Panc1 (cell line): Measurements from ENCODE around the gene SUZ12. TPM values are rescaled to one million over a fixed set of nuclear protein-coding genes. Genes with fewer than 3 reads are reported as not detected.
"Not testable (repeated sequence)": the region's sequence is repeated elsewhere in the genome, so short reads cannot be mapped to it uniquely, and the experiment has no call there.

Source experiments
- ATAC-seq: fragments of 200-7000 bp; cut with Tn5 transposase; 2 replicates; pipeline ENCODE4 v1.9.1; 2020; ENCODE audit warnings: mild to moderate bottlenecking, moderate library complexity
- BruUV-seq: library from RNA; stranded (reverse); fragments of 400-500 nt; replicated peaks from 2 replicates; lab custom pipeline; 2021; lab: Mats Ljungman, UMichigan
- CTCF ChIA-PET: fragments of 300-600 bp; sonication (Branson Sonifier 250); formaldehyde crosslinking; loops from one replicate; lab custom pipeline; 2022; ENCODE audit warnings: antibody characterized with exemption; lab: Charles Lee
- POLR2A ChIA-PET: fragments of 300-600 bp; sonication (Branson Sonifier 250); formaldehyde crosslinking; loops from one replicate; lab custom pipeline; 2022; ENCODE audit warnings: antibody characterized with exemption; lab: Charles Lee
- DNase-seq: peaks from one replicate; pipeline ENCODE4 v3.0.0-alpha.2; 2010; ENCODE audit warnings: low read depth, low spot score
- H3K27ac ChIP-seq: 2 replicates; pipeline ENCODE4 v1.5.1; 2011; ENCODE audit warnings: mild to moderate bottlenecking, low read length, inconsistent platforms
- H3K27me3 ChIP-seq: fragments of 200-500 bp; sonication (Bioruptor generic); 2 replicates; pipeline ENCODE4 v1.6.0; 2014; ENCODE audit warnings: low read length, inconsistent platforms; ENCODE audit not compliant: control insufficient read depth, insufficient read depth
- H3K36me3 ChIP-seq: fragments of 200-500 bp; sonication (Bioruptor generic); 2 replicates; pipeline ENCODE4 v1.5.1; 2014; ENCODE audit warnings: inconsistent platforms, mild to moderate bottlenecking, low read length, moderate library complexity; ENCODE audit not compliant: control insufficient read depth, insufficient read depth
- H3K4me1 ChIP-seq: 2 replicates; pipeline ENCODE4 v1.5.1; 2011; ENCODE audit warnings: inconsistent platforms, mild to moderate bottlenecking, low read length, moderate library complexity; ENCODE audit not compliant: control insufficient read depth, insufficient read depth
- H3K4me3 ChIP-seq, 2 experiments: 2 replicates each; pipeline ENCODE4 v1.5.1; 2011 to 2012; ENCODE audit warnings: low read depth in 2 of 2, low read length in 2 of 2, mild to moderate bottlenecking in 2 of 2, inconsistent platforms in 1 of 2, moderate library complexity in 1 of 2
- H3K9me3 ChIP-seq: fragments of 200-500 bp; sonication (Bioruptor generic); 2 replicates; pipeline ENCODE4 v1.5.1; 2014; ENCODE audit warnings: low read depth, mild to moderate bottlenecking, inconsistent platforms, low read length, moderate library complexity; ENCODE audit not compliant: control insufficient read depth, insufficient read depth
- POLR2AphosphoS5 ChIP-seq: IDR thresholded peaks from 2 replicates; pipeline ENCODE4 v1.6.1; 2012; ENCODE audit warnings: mild to moderate bottlenecking, low read depth, low read length, moderate library complexity
- SIN3A ChIP-seq: IDR thresholded peaks from 2 replicates; pipeline ENCODE4 v1.6.1; 2012; ENCODE audit warnings: low read depth, mild to moderate bottlenecking, low read length, moderate library complexity, borderline replicate concordance; ENCODE audit not compliant: insufficient read depth
- TCF7L2 ChIP-seq: IDR thresholded peaks from 2 replicates; pipeline ENCODE4 v1.6.1; 2011; ENCODE audit warnings: mild to moderate bottlenecking, low read depth, low read length, inconsistent platforms
- in situ Hi-C: cut with HindIII; loops from 2 replicates; pipeline ENCODE4 v1.10.0; 2016; ENCODE audit warnings: low sequenced_read_pairs, low pct_unique_long_range_greater_than_20kb
- intact Hi-C: fragments of 100-400 bp; cut with micrococcal nuclease; formaldehyde crosslinking; loops from one replicate; pipeline ENCODE4 v1.10.0; 2022; ENCODE audit not compliant: unreplicated experiment
- total RNA-seq: library from RNA; stranded (reverse); gene quantifications from one replicate; pipeline ENCODE4 v1.2.1, GENCODE V29; 2021; ENCODE audit not compliant: unreplicated experiment
- TF ChIP-seq, protein P1 (sequence below), 2 experiments: IDR thresholded peaks; 2 replicates each; pipeline ENCODE4 v1.6.1; 2011 to 2012; ENCODE audit warnings: low read depth in 2 of 2, control low read depth in 1 of 2, low read length in 1 of 2, mild to moderate bottlenecking in 1 of 2, moderate library complexity in 1 of 2; ENCODE audit not compliant: insufficient read depth in 1 of 2
- TF ChIP-seq, protein P2 (sequence below): fragments of 450-650 bp; IDR thresholded peaks from 2 replicates; pipeline ENCODE4 v1.5.1; 2017; ENCODE audit warnings: mild to moderate bottlenecking

The SUZ12 gene
- total RNA-seq, 1 experiment from 2014 or later: 68.3 TPM

DNA sequence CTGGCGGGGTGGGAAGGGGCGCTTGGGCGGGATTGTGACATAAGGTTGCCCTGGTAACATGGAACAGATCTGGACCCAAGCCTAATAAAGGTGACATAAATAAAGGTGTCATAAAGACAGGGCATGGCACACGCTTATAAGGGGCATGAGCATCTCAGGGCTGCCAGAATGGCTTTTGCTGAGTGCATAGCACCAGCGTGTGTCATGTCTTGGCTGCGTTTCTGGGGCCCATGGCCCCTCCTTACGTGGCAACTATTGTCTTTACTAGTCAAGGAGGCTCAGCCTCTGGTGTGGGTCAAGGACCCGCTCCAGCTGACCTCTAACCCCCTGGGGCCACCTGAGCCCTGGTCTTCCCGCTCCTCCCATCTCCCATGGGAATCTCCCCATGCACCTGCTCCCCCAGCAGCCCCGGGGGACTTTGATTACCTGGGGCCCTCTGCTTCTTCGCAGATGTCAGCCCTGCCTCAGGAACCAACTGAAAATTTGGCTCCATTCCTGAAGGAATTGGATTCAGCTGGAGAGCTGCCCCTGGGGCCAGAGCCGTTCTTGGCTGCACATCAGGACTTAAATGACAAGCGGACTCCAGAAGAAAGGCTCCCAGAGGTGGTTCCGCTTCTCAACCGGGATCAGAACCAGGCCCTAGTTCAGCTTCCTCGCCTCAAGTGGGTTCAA, 84.3 kb downstream of the SUZ12 start:
- POLR2A ChIA-PET: no interaction called here
- ATAC-seq (no peak), DNase-seq (no peak)
- CTCF ChIA-PET: no interaction called here
- H3K4me1 ChIP-seq: no peaks in the 10 kb centered on the region
- intact Hi-C loops: no loop called here
- no peaks in the 10 kb centered on the region for H3K36me3 ChIP-seq
- H3K27ac ChIP-seq: no peak overlapping the region
- H3K4me3 ChIP-seq: no peak overlapping the region
- no TSS peak for BruUV-seq
- in situ Hi-C loops: no loop called here
- no peaks in the 10 kb centered on the region for H3K9me3 ChIP-seq
- TF ChIP-seq TCF7L2 (no peak), SIN3A (no peak), POLR2AphosphoS5 (no peak)
- H3K27me3 ChIP-seq: no peaks in the 10 kb centered on the region

DNA sequence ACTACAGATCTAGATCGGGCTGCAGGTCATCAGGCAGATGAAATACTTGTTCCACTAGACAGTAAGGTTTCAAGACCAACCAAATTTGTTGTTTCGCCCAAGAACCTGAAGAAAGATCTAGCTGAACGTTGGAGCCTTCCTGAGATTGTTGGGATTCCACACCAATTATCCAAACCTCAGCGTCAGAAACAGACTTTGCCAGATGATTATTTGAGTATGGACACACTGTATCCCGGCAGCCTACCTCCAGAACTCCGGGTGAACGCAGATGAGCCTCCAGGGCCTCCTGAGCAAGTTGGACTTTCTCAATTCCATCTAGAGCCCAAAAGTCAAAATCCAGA, 84.8 kb downstream of the SUZ12 start:
- CTCF ChIA-PET: no interaction called here
- no peak for ATAC-seq
- intact Hi-C loops (no loop called here), in situ Hi-C loops (no loop called here)
- no TSS peak for BruUV-seq
- H3K27me3 ChIP-seq: no peaks in the 10 kb centered on the region
- no peak overlapping the region for H3K4me3 ChIP-seq
- DNase-seq: no peak
- no peaks in the 10 kb centered on the region for H3K36me3 ChIP-seq
- no peaks in the 10 kb centered on the region for H3K9me3 ChIP-seq
- H3K27ac ChIP-seq: no peak overlapping the region
- POLR2A ChIA-PET: no interaction called here
- TF ChIP-seq TCF7L2 (no peak), SIN3A (no peak), POLR2AphosphoS5 (no peak)
- TF ChIP-seq, protein P1, sequence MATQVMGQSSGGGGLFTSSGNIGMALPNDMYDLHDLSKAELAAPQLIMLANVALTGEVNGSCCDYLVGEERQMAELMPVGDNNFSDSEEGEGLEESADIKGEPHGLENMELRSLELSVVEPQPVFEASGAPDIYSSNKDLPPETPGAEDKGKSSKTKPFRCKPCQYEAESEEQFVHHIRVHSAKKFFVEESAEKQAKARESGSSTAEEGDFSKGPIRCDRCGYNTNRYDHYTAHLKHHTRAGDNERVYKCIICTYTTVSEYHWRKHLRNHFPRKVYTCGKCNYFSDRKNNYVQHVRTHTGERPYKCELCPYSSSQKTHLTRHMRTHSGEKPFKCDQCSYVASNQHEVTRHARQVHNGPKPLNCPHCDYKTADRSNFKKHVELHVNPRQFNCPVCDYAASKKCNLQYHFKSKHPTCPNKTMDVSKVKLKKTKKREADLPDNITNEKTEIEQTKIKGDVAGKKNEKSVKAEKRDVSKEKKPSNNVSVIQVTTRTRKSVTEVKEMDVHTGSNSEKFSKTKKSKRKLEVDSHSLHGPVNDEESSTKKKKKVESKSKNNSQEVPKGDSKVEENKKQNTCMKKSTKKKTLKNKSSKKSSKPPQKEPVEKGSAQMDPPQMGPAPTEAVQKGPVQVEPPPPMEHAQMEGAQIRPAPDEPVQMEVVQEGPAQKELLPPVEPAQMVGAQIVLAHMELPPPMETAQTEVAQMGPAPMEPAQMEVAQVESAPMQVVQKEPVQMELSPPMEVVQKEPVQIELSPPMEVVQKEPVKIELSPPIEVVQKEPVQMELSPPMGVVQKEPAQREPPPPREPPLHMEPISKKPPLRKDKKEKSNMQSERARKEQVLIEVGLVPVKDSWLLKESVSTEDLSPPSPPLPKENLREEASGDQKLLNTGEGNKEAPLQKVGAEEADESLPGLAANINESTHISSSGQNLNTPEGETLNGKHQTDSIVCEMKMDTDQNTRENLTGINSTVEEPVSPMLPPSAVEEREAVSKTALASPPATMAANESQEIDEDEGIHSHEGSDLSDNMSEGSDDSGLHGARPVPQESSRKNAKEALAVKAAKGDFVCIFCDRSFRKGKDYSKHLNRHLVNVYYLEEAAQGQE (IDR thresholded peaks at IDR 0.05; ENCODE audit: insufficient read depth in 1 of 2, low read depth in 2 of 2, low read length in 1 of 2): no peak
- TF ChIP-seq, protein P2, sequence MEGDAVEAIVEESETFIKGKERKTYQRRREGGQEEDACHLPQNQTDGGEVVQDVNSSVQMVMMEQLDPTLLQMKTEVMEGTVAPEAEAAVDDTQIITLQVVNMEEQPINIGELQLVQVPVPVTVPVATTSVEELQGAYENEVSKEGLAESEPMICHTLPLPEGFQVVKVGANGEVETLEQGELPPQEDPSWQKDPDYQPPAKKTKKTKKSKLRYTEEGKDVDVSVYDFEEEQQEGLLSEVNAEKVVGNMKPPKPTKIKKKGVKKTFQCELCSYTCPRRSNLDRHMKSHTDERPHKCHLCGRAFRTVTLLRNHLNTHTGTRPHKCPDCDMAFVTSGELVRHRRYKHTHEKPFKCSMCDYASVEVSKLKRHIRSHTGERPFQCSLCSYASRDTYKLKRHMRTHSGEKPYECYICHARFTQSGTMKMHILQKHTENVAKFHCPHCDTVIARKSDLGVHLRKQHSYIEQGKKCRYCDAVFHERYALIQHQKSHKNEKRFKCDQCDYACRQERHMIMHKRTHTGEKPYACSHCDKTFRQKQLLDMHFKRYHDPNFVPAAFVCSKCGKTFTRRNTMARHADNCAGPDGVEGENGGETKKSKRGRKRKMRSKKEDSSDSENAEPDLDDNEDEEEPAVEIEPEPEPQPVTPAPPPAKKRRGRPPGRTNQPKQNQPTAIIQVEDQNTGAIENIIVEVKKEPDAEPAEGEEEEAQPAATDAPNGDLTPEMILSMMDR: no peak
- no peaks in the 10 kb centered on the region for H3K4me1 ChIP-seq

DNA sequence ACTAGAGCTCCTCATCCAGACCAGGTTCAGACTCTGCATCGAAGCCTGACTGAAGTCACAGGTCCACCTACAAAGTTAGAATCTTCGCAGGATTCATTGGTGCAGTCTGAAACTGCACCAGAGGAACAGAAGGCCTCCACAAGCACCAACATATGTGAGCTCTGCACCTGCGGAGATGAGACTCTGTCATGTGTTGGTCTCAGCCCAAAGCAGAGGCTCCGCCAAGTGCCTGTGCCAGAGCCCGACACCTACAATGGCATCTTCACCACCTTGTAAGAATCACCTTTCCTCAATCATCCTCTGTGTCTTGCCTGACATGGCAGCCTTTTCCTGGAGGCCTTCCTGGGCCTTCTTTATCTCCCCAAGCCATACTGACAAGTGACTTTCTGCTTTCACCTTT, 85.7 kb downstream of the SUZ12 start:
- CTCF ChIA-PET, H3K27ac ChIP-seq, H3K36me3 ChIP-seq, H3K4me3 ChIP-seq, ATAC-seq, DNase-seq, H3K4me1 ChIP-seq, H3K9me3 ChIP-seq, in situ Hi-C loops, H3K27me3 ChIP-seq, intact Hi-C loops, POLR2A ChIA-PET, BruUV-seq: not testable (repeated sequence)

DNA sequence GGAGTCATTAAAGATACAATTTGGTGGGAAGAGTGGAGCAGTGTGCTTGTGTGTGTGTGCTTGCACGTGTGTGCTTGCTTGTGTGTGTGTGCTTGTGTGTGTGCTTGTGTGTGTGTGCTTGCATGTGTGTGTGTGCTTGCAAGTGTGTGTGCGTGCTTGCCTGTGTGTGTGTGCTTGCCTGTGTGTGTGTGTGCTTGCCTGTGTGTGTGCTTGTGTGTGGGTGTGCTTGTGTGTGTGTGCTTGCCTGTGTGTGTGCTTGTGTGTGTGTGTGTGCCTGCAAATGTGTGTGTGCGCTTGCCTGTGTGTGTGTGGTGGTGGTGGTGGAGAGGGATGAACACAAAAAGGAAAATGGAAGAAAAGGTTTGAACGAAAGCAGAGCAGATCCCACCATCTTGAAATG, 90.5 kb downstream of the SUZ12 start:
- in situ Hi-C loops, H3K4me1 ChIP-seq, H3K4me3 ChIP-seq, intact Hi-C loops, DNase-seq, ATAC-seq, CTCF ChIA-PET, H3K36me3 ChIP-seq, H3K9me3 ChIP-seq, BruUV-seq, POLR2A ChIA-PET, H3K27me3 ChIP-seq, H3K27ac ChIP-seq: not testable (repeated sequence)
